NOMO-1 treated with dmso at 0.1 percent for 144 hours (cell line): ENCODE measurements around the gene TMEM81.

Experiments
- DNase-seq: peaks from one replicate; lab custom pipeline; 2025; ENCODE audit not compliant: unreplicated experiment; lab: John Stamatoyannopoulos, UW

The TMEM81 gene

DNA sequence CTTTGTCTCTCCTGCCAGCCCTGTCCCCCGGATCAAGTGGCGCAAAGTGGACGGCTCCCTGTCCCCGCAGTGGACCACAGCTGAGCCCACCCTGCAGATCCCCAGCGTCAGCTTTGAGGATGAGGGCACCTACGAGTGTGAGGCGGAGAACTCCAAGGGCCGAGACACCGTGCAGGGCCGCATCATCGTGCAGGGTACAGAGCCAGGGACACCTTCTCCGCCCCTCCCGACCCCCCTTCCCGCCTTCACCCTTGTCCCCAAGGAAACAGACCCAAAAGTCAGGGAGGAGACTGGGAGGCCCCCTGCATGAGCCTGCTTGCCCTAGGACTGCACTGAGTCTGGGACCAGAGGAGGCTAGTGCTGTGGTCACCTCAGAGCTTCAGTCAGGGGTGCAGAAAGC, 23.0 kb downstream of the TMEM81 start:
- DNase-seq: no peak

DNA sequence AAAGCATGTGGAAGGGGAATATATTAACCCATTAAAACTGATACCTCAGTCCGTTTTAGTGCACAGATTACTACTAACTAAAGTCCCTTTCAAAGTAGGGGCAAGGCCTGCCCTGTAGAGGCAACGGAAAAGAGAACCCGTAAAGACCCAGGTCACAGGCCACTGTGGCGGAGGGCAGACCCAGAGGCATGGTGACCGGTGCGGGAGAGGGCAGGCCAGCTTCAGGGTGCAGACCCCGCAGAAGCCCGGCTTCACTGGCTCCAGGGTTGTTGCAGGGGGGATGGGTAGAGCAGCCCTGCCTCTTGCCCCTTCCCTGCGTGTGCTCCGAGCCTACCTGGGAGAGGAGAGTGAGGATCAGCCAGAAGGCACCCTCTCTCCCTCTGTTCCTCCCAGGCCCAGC, 23.5 kb downstream of the TMEM81 start:
- no peak for DNase-seq

DNA sequence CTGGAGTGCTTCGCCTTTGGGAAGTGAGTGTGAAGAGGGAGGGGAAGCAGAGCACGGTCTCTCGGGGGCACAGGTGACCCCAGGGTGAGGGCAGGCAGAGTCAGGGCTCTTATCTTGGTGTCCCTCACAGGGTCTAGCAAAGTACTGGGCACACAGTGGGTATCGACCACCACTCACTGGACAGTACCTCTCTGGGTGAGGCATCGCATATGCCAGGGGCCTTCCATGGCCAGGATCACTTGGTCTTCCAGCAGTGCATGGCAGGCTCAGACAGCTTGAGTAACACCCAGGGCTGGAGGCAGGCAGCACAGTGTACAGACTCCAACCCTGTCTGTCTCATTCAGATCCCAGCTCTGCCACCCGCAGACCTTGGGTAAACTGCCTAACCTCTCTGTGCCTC, 24.6 kb downstream of the TMEM81 start:
- DNase-seq: no peak

- DNase-seq: no peak
Observed at GRCh38 chr1:205058853-205059252, 25.4 kb downstream of the TMEM81 start.

- no peak for DNase-seq
Observed at GRCh38 chr1:205057808-205058575, 26.3 kb downstream of the TMEM81 start.

DNA sequence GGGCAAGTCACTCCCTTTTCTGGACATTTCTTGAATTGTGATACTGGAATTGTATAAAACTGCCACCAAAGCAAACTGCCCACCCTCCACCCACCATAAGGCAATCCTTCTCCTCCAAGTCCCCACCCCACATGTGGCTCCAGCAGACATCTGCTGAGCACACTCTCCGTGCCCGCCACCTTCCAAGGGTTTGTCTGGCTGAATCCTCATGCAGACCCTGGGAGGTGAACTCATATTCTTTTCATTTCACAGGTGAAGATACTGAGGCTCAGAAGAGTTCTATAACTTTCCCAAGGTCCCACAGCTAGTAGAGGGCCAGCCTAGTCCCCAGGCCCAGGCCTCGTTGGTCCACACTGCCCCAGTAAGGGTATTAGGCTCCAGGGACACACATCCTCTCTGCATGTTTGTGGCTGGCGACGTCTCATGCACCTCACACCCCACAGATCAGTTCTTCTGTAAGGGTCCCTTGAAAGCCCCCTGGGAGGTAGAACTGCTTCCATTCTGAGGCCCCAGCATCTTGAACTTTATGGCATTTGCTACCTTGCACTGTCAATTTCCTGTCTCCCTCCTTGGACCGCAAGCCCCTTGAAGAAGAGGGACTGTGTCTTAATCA, 27.2 kb downstream of the TMEM81 start:
- no peak for DNase-seq

- no peak for DNase-seq
Observed at GRCh38 chr1:205056188-205056611, 28.1 kb downstream of the TMEM81 start.

DNA sequence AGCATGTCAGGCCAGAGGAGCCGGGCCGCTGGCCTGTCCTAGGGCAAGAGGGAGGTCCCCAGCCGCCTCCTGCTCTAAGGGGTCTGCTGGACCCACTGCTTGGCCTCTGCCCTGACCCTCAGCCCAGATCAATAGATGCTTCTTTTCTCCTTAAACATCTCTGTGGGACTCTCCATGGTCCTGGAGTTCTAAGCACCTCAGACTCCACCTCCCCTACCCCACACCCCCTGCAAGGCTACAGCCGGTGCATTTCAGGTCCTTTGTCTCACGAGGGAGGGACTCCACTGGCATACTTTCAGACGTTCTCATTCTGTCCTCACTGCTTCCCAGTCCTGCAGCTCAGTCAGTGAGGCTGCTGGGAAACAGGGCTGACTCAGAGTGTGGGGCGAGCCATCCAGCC, 30.2 kb downstream of the TMEM81 start:
- no peak for DNase-seq

DNA sequence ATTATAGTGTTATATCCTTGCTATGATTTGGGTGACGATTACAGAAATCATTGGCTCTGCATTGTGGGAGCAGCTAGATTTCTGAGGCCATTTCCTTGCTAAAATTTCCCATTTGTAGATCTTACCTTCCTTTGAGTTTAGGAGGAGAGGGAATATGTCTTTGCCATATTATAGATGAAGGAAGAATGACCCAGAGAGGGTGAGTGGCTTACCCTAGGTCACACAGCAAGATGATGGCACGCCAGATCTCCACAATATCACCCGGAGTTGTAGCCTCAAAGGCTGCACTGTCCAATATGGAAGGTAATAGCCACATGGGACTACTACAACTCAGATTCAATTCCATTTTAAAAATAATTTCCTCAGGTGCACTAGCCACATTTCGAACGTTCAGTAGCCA, 31.0 kb downstream of the TMEM81 start:
- DNase-seq: no peak

DNA sequence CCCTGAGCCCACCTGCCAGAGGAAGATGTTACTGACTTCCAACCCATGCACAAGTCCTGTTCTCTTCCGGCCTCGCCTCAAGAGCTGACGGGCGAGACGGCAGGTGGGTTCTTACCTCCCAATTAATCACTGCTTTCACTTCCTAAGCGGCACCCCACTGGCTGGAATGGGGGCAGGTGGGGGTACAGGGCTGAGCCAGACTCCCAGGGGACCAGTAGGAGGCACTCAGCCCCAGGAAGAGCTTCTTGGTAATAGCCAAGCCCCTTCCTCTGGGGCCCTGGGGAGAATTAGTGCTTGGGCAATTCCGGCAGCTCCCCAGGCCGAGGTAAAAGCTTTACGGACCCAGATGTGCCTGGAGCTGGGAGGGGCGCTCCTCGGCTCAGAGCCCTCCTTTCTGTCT, 31.6 kb downstream of the TMEM81 start:
- DNase-seq: no peak

DNA sequence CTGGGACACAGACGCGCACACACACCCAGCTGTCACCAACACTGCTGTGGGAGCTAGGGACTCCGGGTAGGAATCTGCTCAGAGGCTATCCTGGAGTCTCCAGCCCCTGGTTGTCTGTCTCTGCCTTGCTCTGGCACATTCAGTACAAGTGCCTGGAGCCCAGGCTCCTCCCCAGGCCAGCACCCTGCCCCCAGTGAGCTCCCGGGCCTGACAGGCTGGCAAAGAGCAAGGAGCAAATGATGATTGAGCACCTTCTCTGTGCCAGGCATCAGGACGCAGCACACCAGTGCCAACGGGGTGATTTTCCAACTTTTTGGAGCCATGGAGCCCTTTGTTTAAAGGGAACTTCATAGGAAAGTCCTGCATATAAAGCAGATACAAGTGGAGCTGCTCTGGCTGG, 34.8 kb downstream of the TMEM81 start:
- no peak for DNase-seq

GRCh38 chr1:205048382-205048781, 35.9 kb downstream of the TMEM81 start:
- DNase-seq: no peak

GRCh38 chr1:205047764-205048231, 36.5 kb downstream of the TMEM81 start:
- no peak for DNase-seq

- no peak for DNase-seq
Observed at GRCh38 chr1:205046870-205047269, 37.4 kb downstream of the TMEM81 start.

GRCh38 chr1:205045146-205045545, 39.1 kb downstream of the TMEM81 start:
- no peak for DNase-seq

DNA sequence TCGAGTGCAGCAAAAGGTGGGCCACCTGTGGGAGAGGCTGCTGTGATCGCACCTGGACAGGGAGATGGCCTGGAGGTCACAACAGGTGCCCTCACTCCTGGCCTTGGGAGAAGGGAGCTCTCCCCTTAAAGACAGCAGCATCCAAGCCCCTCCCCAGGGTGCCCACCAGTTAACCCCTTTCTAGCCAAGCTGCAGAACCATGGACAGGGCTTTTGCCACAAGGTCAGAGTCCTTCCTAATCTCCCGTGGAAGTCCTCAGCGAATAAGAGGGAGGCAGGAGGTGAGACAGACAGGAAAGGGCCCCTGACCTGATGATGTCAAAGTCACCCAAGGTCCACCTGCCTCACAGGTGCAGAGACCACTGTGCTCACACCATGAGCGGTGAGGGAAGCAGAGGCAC, 39.5 kb downstream of the TMEM81 start:
- DNase-seq: no peak

- no peak for DNase-seq
Observed at GRCh38 chr1:205043866-205044265, 40.4 kb downstream of the TMEM81 start.

GRCh38 chr1:205042911-205043806, 41.1 kb downstream of the TMEM81 start, which contains the start of gene CNTN2:
Gene CNTN2 (plus strand): TSS chr1:205043212. CDS start chr1:205053186, 9,974 bp downstream.
- no peak for DNase-seq

- DNase-seq: no peak
Observed at GRCh38 chr1:205041998-205042910, 42.0 kb downstream of the TMEM81 start.

DNA sequence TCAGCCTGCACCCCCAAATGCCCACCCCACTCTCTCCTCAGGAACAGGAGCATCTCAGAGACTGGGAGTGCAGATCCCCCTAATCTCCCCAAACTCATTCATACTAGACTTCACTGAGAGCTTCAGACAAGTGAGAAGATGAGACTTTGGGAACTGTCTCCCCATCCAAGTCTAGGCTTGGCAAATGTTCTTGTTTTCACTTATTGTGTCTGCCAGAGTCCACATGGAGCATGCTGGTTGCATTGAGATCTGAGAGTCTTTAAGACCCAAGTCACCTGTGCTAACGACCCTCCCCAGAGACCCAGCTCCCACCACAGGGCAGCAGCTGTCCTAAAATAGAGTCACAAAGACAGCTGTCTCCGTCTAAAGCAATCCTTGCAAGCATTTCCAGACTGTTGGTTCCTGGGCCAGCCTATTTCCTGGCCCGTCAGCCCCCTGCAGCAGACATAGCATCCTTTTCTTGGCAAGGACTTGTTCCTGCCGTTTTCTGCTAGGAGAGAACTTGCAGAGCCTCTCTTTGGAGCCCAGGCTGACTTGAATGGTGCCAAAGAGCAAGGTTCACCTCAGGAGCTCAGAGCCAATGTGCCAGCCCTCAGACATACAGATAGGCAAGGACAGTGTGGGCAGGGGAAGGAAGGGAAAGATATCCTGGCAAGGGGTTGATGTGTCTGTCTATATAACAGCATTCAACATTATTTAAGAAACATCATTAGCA, 43.1 kb downstream of the TMEM81 start:
- no peak for DNase-seq
